KMS-11 (cell line): ENCODE data around the gene LRFN2.

ENCODE experiments used
- H2AFZ ChIP-seq: fragments of 200-600 bp; sonication (generic); 2 replicates; pipeline ENCODE4 v1.6.1; 2016; ENCODE audit warnings: antibody characterized with exemption, mixed run types, low read depth
- H3K27ac ChIP-seq: fragments of 200-600 bp; sonication (generic); 2 replicates; pipeline ENCODE4 v1.6.1; 2016; ENCODE audit warnings: mild to moderate bottlenecking, mixed run types
- H3K27me3 ChIP-seq: fragments of 200-600 bp; sonication (generic); 2 replicates; pipeline ENCODE4 v1.6.1; 2017; ENCODE audit warnings: mild to moderate bottlenecking, low read depth, mixed run types, moderate library complexity; ENCODE audit not compliant: insufficient read depth
- H3K36me3 ChIP-seq: fragments of 200-600 bp; sonication (generic); 2 replicates; pipeline ENCODE4 v1.6.1; 2017; ENCODE audit warnings: mild to moderate bottlenecking, mixed run types; ENCODE audit not compliant: insufficient read depth
- H3K4me1 ChIP-seq: fragments of 200-600 bp; sonication (generic); 2 replicates; pipeline ENCODE4 v1.6.1; 2016; ENCODE audit warnings: mild to moderate bottlenecking, low read depth, mixed run types; ENCODE audit not compliant: poor library complexity, severe bottlenecking
- H3K4me2 ChIP-seq: fragments of 200-600 bp; sonication (generic); 2 replicates; pipeline ENCODE4 v1.7.0; 2016; ENCODE audit warnings: mild to moderate bottlenecking, mixed run types
- H3K4me3 ChIP-seq: fragments of 200-600 bp; sonication (generic); IDR thresholded peaks from 2 replicates; pipeline ENCODE4 v1.6.1; 2017; ENCODE audit warnings: low read depth, low read length, mixed read lengths; ENCODE audit not compliant: insufficient read depth
- H3K79me2 ChIP-seq: fragments of 200-600 bp; sonication (generic); 2 replicates; pipeline ENCODE4 v1.6.1; 2016; ENCODE audit warnings: low read depth, mixed run types; ENCODE audit not compliant: insufficient read depth
- H3K9ac ChIP-seq: fragments of 200-600 bp; sonication (generic); 2 replicates; pipeline ENCODE4 v1.6.1; 2016; ENCODE audit warnings: mild to moderate bottlenecking, mixed run types
- H4K20me1 ChIP-seq: fragments of 200-600 bp; sonication (generic); 2 replicates; pipeline ENCODE4 v1.6.1; 2016; ENCODE audit warnings: mild to moderate bottlenecking, mixed run types; ENCODE audit not compliant: insufficient read depth
- CTCF ChIP-seq: fragments of 200-600 bp; sonication (generic); conservative IDR thresholded peaks from 2 replicates; pipeline ENCODE4 v1.6.1; 2017; ENCODE audit warnings: low read depth, mild to moderate bottlenecking, antibody characterized with exemption, low read length, moderate library complexity, mixed read lengths

Gene LRFN2

DNA sequence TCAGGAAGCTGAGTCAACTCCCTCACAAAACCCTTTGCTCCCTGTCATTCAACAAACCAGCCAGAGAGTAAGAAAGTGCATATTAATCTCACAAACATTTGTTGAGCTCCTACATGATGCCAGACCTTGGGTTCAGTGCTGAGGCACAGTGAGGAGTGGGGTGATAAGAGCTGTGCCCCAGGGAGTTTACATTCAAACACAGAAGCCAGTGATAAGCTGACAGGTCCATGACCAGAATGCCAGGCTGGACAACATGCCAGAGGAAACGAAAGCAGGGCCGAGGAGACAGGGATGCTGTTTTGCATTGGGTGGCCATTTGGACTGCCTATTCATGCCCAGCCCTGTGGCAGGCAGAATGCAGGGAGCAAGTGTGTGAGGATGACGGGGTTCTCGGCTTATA, 76.7 kb downstream of the LRFN2 start:
- no peaks in the 10 kb centered on the region for H3K27me3 ChIP-seq
- no peak overlapping the region for H3K4me3 ChIP-seq
- no peak overlapping the region for H3K4me2 ChIP-seq
- H4K20me1 ChIP-seq, result no peaks in the 10 kb centered on the region
- H3K4me1 ChIP-seq, result no peaks in the 10 kb centered on the region
- no peak overlapping the region for H2AFZ ChIP-seq
- H3K27ac ChIP-seq, result no peak overlapping the region
- no peak for TF ChIP-seq CTCF
- H3K79me2 ChIP-seq, result no peaks in the 10 kb centered on the region
- H3K9ac ChIP-seq, result no peak overlapping the region
- H3K36me3 ChIP-seq, result no peaks in the 10 kb centered on the region

DNA sequence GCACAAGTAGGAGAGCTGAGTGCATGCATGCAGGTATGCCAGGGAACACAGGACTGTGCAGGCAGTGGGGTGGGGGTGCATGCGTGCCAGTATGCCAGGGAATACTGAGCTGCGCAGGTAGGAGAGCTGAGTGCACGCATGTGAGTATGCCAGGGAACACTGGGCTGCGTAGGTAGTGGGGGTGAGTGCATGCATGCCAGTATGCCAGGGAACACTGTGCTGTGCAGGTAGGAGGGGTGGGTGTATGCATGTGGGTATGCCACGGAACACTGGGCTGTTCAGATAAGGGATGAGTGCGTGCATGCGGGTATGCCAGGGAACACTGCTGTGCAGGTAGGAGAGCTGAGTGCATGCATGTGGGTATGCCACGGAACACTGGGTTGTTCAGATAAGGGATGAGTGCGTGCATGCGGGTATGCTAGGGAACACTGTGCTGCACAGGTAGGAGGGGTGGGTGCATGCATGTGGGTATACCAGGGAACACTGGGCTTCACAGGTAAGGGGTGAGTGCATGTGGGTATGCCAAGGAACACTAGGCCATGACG, 77.4 kb downstream of the LRFN2 start:
- Histone ChIP-seq H3K79me2 (no peaks in the 10 kb centered on the region), H3K27me3 (no peaks in the 10 kb centered on the region), H3K36me3 (no peaks in the 10 kb centered on the region), H3K4me3 (no peak overlapping the region), H3K4me2 (no peak overlapping the region), H3K9ac (no peak overlapping the region), H3K27ac (no peak overlapping the region), H2AFZ (no peak overlapping the region), H4K20me1 (no peaks in the 10 kb centered on the region), H3K4me1 (no peaks in the 10 kb centered on the region)
- TF ChIP-seq CTCF, result no peak

- Histone ChIP-seq H3K36me3 (no peaks in the 10 kb centered on the region), H4K20me1 (no peaks in the 10 kb centered on the region), H3K27me3 (no peaks in the 10 kb centered on the region), H3K4me1 (no peaks in the 10 kb centered on the region), H3K4me3 (no peak overlapping the region), H3K79me2 (no peaks in the 10 kb centered on the region), H3K4me2 (no peak overlapping the region), H3K27ac (no peak overlapping the region), H2AFZ (no peak overlapping the region), H3K9ac (no peak overlapping the region)
- TF ChIP-seq CTCF, result no peak
Observed at GRCh38 chr6:40509086-40509485, 78.1 kb downstream of the LRFN2 start.

DNA sequence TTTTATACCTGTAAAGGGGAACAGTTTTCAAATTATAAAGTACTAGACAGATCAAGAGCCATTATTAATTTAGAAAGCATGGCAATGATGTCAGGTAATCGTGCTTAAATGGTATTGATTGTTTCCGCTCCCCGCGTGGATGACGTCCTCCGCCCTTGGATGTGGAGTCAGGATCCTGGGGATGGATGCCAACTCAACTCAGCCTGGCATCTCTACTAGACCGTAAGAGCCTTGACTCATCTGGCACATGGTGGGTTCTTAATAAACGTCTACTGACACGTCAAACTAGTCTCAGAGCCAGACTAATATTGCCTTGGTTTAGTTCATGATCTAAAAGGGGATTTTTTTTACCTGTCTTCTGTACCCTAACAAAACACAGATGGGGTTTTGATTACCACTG, 80.2 kb downstream of the LRFN2 start:
- Histone ChIP-seq H3K79me2 (no peaks in the 10 kb centered on the region), H3K4me1 (no peaks in the 10 kb centered on the region), H3K36me3 (no peaks in the 10 kb centered on the region), H3K27me3 (no peaks in the 10 kb centered on the region), H3K9ac (no peak overlapping the region), H3K27ac (no peak overlapping the region), H2AFZ (no peak overlapping the region), H4K20me1 (no peaks in the 10 kb centered on the region), H3K4me3 (no peak overlapping the region), H3K4me2 (no peak overlapping the region)
- no peak for TF ChIP-seq CTCF
